ENCODE measurements around the gene OTOGL.

OTOGL gene

GRCh38 chr12:80200414-80200813 is 101.1 kb downstream of the OTOGL start:
- TF ChIP-seq MAX (IDR thresholded peaks at IDR 0.05) (no peak), CREB1 (IDR thresholded peaks at IDR 0.05; ENCODE audit: low read depth) (no peak), TCF12 (IDR thresholded peaks at IDR 0.05; ENCODE audit: low read depth) (no peak), USF1 (IDR thresholded peaks at IDR 0.05) (no peak), YY1 (IDR thresholded peaks at IDR 0.05; ENCODE audit: low read depth) (no peak), ZBTB7A (IDR thresholded peaks at IDR 0.05; ENCODE audit: low read depth) (no peak), CEBPB (IDR thresholded peaks at IDR 0.05) (no peak), EGR1 (IDR thresholded peaks at IDR 0.05) (no peak), TAF1 (IDR thresholded peaks at IDR 0.05; ENCODE audit: low read depth) (no peak), TEAD4 (IDR thresholded peaks at IDR 0.05) (no peak), RAD21 (IDR thresholded peaks at IDR 0.05; ENCODE audit: low read depth) (no peak), FOXM1 (IDR thresholded peaks at IDR 0.05; ENCODE audit: borderline replicate concordance, low read depth) (no peak), EP300 (IDR thresholded peaks at IDR 0.05; ENCODE audit: borderline replicate concordance) (no peak), NFIC (IDR thresholded peaks at IDR 0.05) (no peak)
- TF ChIP-seq, protein P1, sequence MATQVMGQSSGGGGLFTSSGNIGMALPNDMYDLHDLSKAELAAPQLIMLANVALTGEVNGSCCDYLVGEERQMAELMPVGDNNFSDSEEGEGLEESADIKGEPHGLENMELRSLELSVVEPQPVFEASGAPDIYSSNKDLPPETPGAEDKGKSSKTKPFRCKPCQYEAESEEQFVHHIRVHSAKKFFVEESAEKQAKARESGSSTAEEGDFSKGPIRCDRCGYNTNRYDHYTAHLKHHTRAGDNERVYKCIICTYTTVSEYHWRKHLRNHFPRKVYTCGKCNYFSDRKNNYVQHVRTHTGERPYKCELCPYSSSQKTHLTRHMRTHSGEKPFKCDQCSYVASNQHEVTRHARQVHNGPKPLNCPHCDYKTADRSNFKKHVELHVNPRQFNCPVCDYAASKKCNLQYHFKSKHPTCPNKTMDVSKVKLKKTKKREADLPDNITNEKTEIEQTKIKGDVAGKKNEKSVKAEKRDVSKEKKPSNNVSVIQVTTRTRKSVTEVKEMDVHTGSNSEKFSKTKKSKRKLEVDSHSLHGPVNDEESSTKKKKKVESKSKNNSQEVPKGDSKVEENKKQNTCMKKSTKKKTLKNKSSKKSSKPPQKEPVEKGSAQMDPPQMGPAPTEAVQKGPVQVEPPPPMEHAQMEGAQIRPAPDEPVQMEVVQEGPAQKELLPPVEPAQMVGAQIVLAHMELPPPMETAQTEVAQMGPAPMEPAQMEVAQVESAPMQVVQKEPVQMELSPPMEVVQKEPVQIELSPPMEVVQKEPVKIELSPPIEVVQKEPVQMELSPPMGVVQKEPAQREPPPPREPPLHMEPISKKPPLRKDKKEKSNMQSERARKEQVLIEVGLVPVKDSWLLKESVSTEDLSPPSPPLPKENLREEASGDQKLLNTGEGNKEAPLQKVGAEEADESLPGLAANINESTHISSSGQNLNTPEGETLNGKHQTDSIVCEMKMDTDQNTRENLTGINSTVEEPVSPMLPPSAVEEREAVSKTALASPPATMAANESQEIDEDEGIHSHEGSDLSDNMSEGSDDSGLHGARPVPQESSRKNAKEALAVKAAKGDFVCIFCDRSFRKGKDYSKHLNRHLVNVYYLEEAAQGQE (IDR thresholded peaks at IDR 0.05; ENCODE audit: low read depth): no peak

GRCh38 chr12:80201908-80202307 is 102.6 kb downstream of the OTOGL start:
- TF ChIP-seq CEBPB (IDR thresholded peaks at IDR 0.05) (no peak), CREB1 (IDR thresholded peaks at IDR 0.05; ENCODE audit: low read depth) (no peak), FOXM1 (IDR thresholded peaks at IDR 0.05; ENCODE audit: borderline replicate concordance, low read depth) (no peak), EP300 (IDR thresholded peaks at IDR 0.05; ENCODE audit: borderline replicate concordance) (no peak)

GRCh38 chr12:80205960-80206359 is 106.6 kb downstream of the OTOGL start:
- TF ChIP-seq MAX (IDR thresholded peaks at IDR 0.05) (no peak), RAD21 (IDR thresholded peaks at IDR 0.05; ENCODE audit: low read depth) (no peak), ZBTB7A (IDR thresholded peaks at IDR 0.05; ENCODE audit: low read depth) (no peak), EP300 (IDR thresholded peaks at IDR 0.05; ENCODE audit: borderline replicate concordance) (no peak), TCF12 (IDR thresholded peaks at IDR 0.05; ENCODE audit: low read depth) (no peak), YY1 (IDR thresholded peaks at IDR 0.05; ENCODE audit: low read depth) (no peak), TAF1 (IDR thresholded peaks at IDR 0.05; ENCODE audit: low read depth) (no peak), TEAD4 (IDR thresholded peaks at IDR 0.05) (no peak), FOXM1 (IDR thresholded peaks at IDR 0.05; ENCODE audit: borderline replicate concordance, low read depth) (no peak), NFIC (IDR thresholded peaks at IDR 0.05) (no peak), CEBPB (IDR thresholded peaks at IDR 0.05) (no peak), USF1 (IDR thresholded peaks at IDR 0.05) (no peak), EGR1 (IDR thresholded peaks at IDR 0.05) (no peak), CREB1 (IDR thresholded peaks at IDR 0.05; ENCODE audit: low read depth) (no peak)
- TF ChIP-seq, protein P1 (IDR thresholded peaks at IDR 0.05; ENCODE audit: low read depth): no peak

DNA sequence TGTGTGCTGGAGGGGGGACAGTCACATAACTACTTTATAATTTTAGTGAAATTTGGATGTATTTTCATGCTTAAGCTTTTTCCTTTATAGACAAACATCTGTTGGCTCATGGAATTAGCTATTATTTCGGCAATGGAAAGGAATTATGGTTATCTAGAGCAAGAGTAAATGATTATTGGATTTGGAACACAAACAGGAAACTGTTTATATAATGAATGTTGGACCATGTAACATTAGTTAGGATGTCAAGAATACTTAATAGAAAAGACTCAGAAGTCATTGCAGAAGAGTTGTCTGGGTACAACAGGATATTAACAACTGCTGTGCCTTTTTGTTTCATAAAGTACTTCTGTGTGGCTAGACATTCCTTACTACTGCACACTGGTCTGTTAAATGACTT is 108.7 kb downstream of the OTOGL start:
- TF ChIP-seq TEAD4 (IDR thresholded peaks at IDR 0.05): no peak
- TF ChIP-seq TAF1 (IDR thresholded peaks at IDR 0.05; ENCODE audit: low read depth): no peak
- no peak for TF ChIP-seq EP300 (IDR thresholded peaks at IDR 0.05; ENCODE audit: borderline replicate concordance)
- TF ChIP-seq EGR1 (IDR thresholded peaks at IDR 0.05): no peak
- no peak for TF ChIP-seq RAD21 (IDR thresholded peaks at IDR 0.05; ENCODE audit: low read depth)
- no peak for TF ChIP-seq ZBTB7A (IDR thresholded peaks at IDR 0.05; ENCODE audit: low read depth)
- no peak for TF ChIP-seq USF1 (IDR thresholded peaks at IDR 0.05)
- TF ChIP-seq TCF12 (IDR thresholded peaks at IDR 0.05; ENCODE audit: low read depth): no peak
- TF ChIP-seq NFIC (IDR thresholded peaks at IDR 0.05): no peak
- no peak for TF ChIP-seq FOXM1 (IDR thresholded peaks at IDR 0.05; ENCODE audit: borderline replicate concordance, low read depth)
- no peak for TF ChIP-seq YY1 (IDR thresholded peaks at IDR 0.05; ENCODE audit: low read depth)

GRCh38 chr12:80211671-80212070 is 112.3 kb downstream of the OTOGL start:
- TF ChIP-seq EP300 (IDR thresholded peaks at IDR 0.05; ENCODE audit: borderline replicate concordance): no peak
- TF ChIP-seq USF1 (IDR thresholded peaks at IDR 0.05): no peak
- no peak for TF ChIP-seq YY1 (IDR thresholded peaks at IDR 0.05; ENCODE audit: low read depth)
- no peak for TF ChIP-seq MAX (IDR thresholded peaks at IDR 0.05)
- TF ChIP-seq CREB1 (IDR thresholded peaks at IDR 0.05; ENCODE audit: low read depth): no peak
- TF ChIP-seq NFIC (IDR thresholded peaks at IDR 0.05): no peak
- no peak for TF ChIP-seq TEAD4 (IDR thresholded peaks at IDR 0.05)
- TF ChIP-seq FOXM1 (IDR thresholded peaks at IDR 0.05; ENCODE audit: borderline replicate concordance, low read depth): no peak
- no peak for TF ChIP-seq EGR1 (IDR thresholded peaks at IDR 0.05)
- no peak for TF ChIP-seq RAD21 (IDR thresholded peaks at IDR 0.05; ENCODE audit: low read depth)
- TF ChIP-seq ZBTB7A (IDR thresholded peaks at IDR 0.05; ENCODE audit: low read depth): no peak
- TF ChIP-seq, protein P1 (IDR thresholded peaks at IDR 0.05; ENCODE audit: low read depth): no peak
- no peak for TF ChIP-seq TCF12 (IDR thresholded peaks at IDR 0.05; ENCODE audit: low read depth)
- no peak for TF ChIP-seq TAF1 (IDR thresholded peaks at IDR 0.05; ENCODE audit: low read depth)
- TF ChIP-seq CEBPB (IDR thresholded peaks at IDR 0.05): no peak
